GM18858 (cell line): Measurements from ENCODE around the gene SMIM24.
A peak's percentile ranks its signal among the peaks of the same experiment; 100 is the strongest.
"Not testable (repeated sequence)": the region's sequence is repeated elsewhere in the genome, so short reads cannot be mapped to it uniquely, and the experiment has no call there.

ENCODE experiments used
- ATAC-seq: cut with Tn5 transposase; IDR thresholded peaks from one replicate; pipeline ENCODE4 v1.9.1; 2021; ENCODE audit not compliant: unreplicated experiment

The SMIM24 gene

DNA sequence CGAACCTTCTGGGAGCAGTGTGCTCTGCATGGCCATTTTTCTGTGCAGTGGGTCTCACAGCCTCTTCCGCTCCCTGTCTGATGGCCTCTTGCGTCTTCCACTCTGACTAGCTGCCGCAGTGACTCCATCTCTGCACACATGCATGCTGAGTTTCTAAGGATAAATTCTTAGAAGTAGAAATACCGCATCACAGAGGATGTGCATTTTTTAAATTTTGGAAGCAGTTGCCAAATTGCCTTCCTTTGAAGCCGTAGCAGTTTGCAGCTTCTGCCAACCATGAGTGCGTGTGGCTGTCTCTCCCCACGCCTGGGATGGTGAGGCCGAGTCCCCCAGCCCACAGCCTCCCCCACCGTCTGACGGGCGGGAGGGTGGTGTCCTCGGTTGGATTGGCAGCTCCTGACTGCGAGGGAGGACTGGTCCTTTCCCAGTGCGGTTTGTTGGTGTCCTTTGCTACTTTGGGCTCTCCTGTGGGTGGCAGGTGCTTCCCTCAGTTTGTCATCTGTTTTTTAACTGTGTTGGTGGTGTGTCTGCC lies 35.6 kb upstream of the SMIM24 start:
- ATAC-seq = no peak

DNA sequence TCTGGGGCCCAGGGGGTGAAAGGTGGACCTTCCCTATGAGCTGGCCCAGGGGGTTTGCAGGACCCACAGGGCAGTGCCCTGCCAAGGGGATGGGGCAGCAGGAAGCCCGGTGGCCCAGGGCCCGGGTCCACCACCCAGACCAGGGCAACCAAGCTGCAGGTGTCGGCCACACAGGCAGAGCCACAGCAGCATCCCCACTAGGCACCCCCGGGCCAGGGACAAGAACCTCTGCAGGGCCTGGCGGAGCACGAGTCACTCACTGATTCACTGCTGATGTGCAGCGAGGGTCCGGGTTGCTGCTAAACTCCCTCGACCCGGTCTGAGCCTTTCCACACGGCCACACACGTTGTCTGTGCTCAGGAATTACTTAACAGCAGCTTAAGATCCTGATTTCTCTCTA lies 34.6 kb upstream of the SMIM24 start:
- ATAC-seq = no peak

DNA sequence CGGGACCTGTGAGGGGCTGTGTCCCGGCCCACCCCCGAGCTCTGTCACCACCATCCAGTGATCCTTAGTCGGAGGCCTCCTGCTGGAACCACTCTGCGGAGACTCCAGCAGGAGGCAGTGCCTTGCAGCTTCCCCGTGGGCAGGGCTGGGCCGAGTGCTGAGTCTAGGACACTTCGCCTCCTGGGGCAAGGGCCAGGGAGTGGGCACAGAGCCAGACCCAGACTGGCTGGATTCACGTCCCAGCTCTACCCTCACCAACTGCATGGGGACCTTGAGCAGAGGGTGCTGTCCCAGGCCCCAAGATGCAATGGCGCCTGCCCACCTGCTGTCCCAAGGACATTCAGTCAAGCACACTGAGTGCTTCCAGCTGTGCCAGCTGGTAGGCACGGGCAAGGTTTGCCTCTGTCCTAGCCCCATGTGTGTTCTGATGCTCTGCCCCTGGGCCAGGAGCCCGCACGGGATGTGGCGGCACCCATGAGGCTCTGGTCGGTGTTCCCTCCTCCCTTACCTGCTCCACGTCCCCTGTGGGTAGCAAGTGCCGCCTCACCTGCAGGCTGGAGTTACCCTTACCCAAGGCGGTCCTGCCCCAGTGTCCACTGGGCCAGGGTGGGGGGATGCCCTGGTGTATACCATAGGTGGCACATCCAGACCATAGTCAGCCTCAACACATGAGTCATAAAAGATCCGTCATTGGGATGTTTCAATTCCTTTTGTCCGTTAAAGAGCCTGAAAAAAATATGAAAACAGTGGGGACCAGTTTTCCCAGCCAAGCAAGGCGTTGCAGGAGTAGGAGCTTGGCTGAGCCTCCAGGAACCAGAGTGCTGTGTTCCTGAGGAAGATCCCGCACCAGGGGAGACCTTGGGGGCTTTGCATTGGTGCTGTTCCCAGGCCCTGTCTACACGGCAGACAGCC lies 33.2 kb upstream of the SMIM24 start:
- ATAC-seq = no peak

DNA sequence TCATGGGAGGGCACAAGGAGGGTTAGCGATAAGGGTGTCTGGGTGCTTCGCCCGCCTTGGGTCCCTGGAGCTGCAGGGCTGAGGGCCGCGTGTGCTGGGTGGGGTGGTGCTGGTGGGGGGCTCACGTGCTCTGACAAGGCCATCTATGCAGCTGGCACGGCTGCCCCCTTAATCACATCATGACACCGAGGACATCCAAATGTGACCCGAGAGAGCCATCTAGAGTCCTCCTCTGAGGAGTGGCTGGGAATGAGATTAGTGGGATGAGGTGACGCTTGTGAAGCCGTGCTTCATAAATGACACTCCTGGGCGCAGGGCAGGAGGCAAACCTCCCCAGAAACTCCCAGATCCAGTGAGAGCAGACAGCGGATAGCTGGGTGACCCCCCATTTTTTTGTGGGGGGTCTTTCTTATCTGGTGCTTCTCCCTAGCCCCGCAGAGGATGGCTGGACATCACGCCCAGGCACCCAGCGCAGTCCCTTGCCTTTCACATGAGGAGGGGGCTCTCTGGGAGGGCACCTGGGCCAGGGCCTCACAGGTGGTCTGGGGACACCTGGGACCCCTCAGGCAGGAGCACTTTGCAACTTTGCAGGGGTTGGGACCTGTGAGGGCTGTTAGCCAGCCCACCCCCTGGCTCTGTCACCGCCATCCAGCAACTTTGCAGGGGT lies 32.4 kb upstream of the SMIM24 start:
- ATAC-seq = no peak

DNA sequence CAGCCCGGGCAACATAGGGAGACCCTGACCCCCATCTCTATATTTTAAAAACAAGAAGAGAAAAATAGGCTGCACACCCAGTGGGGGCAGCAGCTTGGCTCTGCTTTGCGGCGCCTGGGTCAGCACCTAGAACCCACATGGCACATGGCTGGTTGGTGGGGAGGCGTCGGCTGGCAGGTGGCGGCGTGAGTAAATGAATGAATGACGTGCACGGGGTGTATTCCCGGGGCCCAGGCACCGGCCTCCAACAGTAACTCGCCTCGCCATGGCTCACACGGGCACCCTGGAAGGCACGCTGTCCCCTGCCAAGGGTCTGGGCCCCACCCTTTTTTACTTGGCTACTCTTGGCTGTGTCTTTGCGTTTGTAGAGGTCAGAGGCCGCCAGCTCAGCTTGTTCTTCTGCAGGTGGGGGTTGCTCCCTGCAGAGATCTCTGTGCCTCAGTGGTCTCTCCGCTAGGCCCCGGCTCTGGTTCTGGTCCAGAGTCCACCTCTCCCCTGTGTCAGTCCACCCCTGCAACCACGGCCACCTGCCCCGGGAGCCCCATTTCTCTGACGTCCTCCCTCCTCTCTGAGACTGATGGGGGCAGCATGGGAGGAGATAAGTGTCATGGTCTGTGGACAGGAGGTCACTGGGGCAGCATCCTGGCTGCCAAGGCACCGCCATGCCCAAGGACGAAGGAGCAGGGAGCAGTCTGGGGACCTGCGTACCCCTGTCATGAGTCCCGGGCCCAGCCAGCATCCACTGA lies 31.4 kb upstream of the SMIM24 start:
- ATAC-seq = no peak

DNA sequence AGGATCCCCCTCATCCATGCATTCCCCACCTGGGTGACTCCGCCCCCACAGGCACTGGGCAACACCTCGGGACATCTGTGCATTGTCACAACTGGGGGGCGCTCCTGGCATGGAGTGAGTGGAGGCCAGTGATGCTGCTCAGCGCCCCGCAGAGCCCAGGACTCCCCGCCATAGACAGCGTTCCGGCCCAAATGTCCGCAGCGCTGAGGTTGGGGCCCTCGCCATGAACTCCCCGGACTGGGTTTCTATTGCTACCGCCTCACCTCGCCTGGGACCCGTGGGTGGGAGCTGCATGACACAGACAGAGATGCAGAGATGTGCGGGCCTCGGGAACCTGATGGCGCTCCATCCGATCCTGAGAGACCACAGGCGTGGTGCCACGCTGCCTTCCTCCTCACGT lies 30.4 kb upstream of the SMIM24 start:
- ATAC-seq = no peak

DNA sequence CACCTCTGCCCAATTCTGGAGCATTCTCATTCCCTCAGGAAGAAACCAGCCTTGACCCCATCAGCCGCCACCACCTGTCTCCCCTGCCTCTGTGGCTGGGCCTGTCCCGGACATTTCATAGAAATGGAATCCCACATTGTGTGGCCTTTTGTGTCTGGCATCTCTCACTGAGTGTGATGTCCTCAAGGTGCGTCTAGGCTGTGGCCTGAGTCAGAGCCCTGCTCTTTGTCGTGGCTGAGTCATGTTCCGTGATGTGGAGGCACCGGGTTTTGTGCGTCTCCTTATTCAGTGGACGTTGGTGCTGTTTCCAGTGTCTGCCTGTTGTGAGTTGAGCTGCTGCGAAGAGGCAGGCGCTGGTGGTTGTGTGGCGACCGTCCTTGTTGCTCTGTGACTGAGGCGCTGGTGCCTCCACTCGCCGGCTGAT lies 29.3 kb upstream of the SMIM24 start:
- ATAC-seq = no peak

DNA sequence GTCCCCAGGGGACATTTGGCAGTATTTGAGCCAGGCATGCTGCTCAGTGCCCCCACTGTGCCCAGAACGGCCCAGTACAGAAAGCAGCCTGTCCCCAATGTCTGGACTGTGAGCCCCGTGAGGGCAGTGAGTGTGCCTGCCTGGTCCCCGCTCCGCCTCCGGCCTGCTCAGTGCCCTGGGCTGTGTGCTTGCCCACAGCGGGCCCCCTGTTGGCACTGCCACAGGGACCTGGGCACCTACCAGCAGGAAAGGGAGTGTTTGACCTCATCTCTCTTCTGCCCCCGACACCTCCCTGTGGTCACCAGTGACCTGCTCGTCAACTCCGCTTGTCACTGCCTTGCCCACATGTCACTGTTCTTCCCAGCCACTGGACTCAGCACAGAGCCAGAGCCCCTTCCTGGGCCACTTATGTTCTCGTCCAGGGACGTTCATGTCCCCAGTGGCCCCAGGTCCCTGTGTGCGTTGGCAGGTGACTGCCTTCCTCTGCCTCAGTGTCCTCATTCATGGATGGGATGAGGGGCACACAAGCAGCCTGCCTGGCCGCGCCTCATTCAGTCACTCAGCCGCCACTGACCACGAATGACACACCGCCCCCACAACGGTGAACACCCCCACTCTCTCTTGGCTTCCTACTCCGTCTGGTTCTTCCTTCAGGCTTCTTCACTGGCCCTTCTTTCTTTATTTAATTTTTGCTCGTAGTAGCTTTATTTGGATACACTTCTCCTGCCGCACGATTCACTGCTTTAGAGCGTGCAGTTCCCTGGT lies 28.6 kb upstream of the SMIM24 start:
- no peak for ATAC-seq

DNA sequence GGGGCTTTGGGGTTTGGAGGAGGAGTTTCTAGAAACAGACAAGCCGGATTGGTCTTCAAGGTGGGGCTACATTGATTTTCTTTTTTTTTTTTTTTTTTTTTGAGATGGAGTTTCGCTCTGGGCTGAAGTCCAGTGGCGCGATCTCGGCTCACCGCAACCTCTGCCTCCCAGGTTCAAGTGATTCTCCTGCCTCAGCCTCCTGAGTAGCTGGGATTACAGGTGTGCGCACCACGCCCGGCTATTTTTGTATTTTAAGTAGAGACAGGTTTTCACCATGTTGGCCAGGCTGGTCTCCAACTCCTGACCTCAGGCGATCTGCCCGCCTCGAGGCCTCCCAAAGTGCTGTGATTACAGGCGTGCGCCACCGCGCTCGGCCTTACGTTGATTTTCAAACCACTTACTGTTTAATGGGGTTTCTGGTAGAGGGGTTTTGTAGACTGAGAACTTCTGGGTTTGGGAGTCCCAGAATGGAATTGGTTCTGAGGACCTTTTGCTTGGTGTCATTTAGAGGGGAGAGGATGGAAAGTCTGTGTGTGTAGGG lies 27.9 kb upstream of the SMIM24 start:
- not testable (repeated sequence) for ATAC-seq

DNA sequence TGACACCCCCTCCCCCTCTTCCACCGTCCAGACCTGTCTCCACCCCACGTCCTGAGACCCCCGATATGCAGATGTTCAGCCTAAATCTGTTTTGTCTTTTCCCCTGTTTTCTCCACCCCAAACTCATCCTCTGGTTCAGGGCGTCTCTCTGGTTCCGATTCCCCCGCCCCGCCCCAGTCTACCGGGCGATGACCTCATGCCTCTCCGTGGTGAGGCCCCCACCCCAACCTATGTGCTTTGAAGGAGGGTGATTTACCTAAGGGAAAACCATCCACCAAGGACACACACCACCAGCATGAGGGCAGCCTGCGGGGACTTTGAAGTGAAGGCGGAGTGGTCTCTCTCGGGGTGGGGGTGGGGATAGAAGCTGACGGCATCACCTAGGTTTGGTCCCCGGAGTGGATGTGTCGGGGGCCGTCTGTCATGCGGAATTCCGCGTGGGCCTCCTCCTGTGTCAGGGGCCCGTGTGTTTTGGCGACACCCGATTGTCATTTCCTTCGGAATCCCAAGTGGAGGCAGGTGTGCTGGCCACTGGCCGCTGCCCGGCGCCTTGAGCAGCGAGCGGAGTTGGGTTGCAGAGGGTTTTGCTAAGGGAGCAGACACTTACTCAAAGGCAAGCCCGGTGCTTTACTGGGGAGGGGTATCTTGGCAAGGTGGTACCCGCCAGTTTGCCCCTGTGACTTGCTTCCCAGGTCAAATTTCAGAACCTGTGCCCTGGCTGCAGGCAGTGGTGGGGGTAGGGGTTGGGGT lies 27.2 kb upstream of the SMIM24 start:
- ATAC-seq = no peak

DNA sequence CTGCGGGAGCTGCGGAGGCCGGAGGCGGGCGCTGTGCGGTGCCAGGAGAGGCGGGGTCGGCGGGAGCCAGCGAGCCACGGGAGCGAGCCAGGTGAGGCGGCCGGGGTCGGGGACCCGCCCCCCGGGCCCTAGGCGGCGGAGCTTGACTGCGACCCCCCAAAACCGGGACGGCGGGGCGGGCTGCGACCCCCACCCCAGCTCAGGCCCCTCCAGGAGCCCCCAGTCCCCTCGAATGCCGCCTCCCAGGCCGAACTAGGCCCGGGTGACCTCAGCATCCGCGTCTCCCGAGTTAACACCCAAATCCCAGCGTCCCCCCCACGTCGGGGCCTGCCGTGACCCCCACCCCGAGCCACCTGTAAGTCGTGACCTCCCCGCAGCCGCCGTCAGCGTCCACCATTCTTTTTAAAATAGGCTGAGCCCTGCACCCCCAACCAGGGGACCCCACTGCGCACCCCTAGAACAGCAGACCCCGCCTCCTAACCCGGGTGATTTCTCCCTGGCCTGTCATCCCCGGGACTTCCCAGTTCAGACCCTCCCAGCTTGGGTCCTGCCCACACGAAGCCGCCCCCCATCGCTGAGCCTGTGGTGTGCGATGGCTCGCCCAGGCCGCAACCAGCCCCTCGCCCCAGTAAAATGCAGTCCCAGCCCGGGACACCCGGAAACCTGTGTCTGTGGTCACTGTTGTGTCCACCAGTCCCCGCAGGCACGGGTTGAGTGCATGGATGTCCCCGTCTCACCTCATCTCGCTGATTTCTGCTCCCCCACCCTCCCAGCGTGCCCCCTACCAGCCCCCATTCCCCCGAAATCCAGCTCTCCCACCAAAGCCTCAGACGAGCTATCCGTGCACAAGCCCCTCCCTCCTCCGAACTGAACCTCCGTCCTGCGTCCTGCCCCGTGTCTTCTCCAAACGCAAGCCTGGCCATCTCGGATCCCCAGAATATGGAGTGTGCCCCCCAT lies 26.3 kb upstream of the SMIM24 start:
- no peak for ATAC-seq

DNA sequence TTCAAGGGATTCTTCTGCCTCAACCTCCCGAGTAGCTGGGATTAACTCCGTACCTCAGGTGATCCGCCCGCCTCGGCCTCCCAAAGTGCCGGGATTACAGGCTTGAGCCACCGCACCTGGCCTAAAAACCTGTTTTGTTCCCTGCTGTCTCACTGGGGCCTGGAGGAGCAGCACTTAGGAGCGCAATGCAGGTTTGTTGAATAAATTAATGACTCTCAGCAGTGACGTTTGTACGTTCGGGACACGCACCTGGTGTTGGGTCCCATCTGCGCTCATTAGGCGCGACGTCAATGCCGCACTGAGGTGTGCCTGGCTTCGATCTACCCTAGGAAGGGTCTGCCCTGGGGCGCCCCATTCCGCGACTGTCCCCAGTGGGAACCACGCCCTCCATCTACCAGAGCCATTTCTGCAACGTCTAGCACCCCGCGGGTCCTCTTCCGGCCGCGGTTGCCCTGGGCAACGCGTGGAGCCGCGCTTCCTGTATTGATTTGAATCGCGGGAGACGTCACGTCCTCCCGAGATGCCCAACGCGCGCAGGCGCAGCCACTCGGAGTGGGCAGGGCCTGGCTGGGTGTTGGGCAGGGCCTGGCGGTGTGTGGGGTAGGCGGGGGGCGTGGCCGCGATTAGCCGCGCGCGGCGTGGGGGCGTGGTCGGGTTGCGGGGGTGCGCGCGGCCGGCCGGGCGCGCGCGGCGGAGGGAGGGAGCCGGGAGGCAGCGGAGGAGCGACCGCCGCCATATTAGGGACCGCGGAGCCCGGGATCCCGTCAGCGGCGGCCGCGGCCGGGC lies 25.5 kb upstream of the SMIM24 start, which contains the start of gene FZR1:
FZR1 (plus strand) TSS at position 714 of the 786 bp plus-strand sequence. CDS start 16,679 bp downstream, outside the sequence.
- ATAC-seq = peak; percentile 78

DNA sequence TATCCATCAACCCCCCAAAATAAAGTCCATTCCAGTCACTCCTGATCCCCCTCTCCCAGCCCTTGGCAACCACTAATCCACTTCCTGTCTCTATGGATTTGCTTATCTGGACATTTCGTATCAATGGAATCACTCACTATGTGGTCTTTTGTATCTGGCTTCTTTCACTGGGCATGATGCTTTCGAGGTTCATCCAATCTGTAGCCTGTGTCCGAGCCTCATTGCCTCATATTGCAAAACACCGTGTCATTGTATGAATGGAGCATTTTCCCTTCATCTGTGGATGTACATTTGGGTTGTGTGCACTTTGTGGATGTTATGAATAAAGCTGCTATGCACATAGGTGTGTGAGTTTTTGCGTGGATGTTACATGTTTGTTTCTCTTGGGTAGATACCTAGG lies 24.4 kb upstream of the SMIM24 start:
- no peak for ATAC-seq

DNA sequence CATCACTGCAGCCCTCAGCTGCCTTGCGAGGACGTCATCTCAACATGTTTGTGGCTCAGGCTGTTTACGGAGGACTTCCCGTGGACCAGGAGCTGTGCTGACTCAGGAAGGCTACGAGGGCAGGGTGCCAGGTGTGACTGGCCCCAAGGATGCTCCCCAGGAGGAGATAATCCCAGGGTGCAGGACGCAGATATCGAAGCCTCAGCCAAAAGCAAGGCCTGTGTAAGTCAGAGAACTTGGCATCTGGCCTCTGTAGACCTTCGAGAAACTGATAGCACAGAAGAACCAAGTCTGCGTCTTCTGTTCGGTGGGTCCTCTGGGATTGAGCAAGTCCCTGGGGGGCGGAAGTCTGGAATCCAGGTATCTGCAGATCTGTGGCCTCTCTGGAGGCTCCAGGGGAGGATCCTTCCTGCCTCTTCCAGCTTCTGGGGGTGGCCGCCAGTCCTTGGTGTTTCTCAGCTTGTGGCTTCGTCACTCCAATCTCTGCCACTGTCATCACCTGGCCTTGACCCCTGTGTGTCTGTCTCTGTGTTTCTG lies 22.8 kb upstream of the SMIM24 start:
- no peak for ATAC-seq

DNA sequence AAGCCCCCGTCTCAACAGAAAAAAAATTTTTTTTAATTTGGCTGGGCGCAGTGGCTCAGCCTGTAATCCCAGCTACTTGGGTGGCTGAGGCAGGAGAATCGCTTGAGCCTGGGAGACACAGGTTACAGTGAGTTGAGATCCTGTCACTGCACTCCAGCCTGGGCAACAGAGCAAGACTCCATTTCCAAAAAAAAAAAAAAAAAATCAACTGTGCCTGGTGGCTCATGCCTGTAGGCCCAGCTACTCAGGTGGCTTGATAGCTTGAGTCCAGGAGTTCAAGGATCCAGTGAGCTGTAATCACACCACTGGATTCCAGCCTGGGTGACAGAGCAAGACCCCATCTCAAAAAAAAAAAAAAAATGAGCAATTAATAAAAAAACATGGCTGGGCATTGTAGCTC lies 21.5 kb upstream of the SMIM24 start:
- no peak for ATAC-seq

DNA sequence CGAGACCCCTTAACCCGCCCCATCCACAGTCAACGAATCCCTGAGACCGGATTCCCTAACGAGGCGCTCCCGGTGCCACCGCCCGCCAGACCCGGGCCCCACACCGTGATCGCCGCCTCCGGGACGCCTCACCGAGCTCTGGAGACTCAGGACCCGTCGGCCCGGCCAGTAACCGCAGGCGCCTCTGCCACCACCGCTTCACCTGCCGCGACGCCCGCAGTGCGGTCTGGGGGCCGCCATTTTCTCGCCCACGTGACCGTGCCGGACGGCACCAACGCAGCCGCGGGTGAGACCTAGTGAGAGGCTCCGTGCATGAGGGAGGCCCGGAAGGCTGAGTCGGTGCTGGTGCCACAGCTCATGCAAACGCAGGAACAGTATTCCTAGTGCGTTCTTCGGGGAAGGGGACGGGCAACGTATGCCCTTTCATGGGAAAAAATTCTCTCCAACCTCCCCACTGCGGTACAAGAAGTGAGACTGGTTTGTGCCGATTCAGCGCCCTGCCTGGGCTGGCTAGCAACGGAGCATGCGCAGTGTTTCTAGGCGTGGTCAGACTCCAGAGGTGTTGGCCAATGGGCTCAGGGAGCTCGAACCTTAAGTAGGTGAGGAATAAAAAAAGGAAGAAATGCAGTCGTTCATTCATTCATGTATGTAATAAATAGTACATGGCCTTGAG lies 20.2 kb upstream of the SMIM24 start, which contains the start of gene DOHH:
DOHH (minus strand) TSS at position 246 of the 673 bp plus-strand sequence. CDS start 3,860 bp downstream, outside the sequence.
- ATAC-seq = peak; percentile 53
